OCI-LY3 (cell line): ENCODE data around the gene MCUB.
A peak's percentile ranks its signal among the peaks of the same experiment; 100 is the strongest.
"Not testable (repeated sequence)": the region's sequence is repeated elsewhere in the genome, so short reads cannot be mapped to it uniquely, and the experiment has no call there.

Source experiments
- H2AFZ ChIP-seq: fragments of 200-600, 300-600 bp; shearing (Covaris generic); 2 replicates; pipeline ENCODE4 v1.6.0; 2014; ENCODE audit warnings: antibody characterized with exemption, low read depth, low read length
- H3K27ac ChIP-seq: fragments of 200-600, 300-600 bp; sonication (generic); 2 replicates; pipeline ENCODE4 v1.5.1; 2014; ENCODE audit warnings: mild to moderate bottlenecking, low read length, moderate library complexity, mixed read lengths
- H3K27me3 ChIP-seq: fragments of 200-600, 300-600 bp; sonication (generic); 2 replicates; pipeline ENCODE4 v1.6.1; 2014; ENCODE audit warnings: low read depth, low read length, mixed read lengths
- H3K36me3 ChIP-seq: fragments of 200-600, 300-600 bp; sonication (generic); replicated peaks from 2 replicates; pipeline ENCODE3; 2014; ENCODE audit warnings: low read depth, low read length, mixed read lengths
- H3K4me1 ChIP-seq: fragments of 300-600, 200-600 bp; sonication (generic); 2 replicates; pipeline ENCODE4 v1.6.1; 2014; ENCODE audit warnings: low read length, mixed read lengths
- H3K4me2 ChIP-seq: fragments of 200-600, 300-600 bp; sonication (generic); 2 replicates; pipeline ENCODE4 v1.6.1; 2014; ENCODE audit warnings: low read length, mixed read lengths
- H3K4me3 ChIP-seq: fragments of 300-600, 200-600 bp; sonication (generic); 2 replicates; pipeline ENCODE4 v1.5.1; 2014; ENCODE audit warnings: antibody characterized with exemption, mild to moderate bottlenecking, low read length, moderate library complexity
- H3K79me2 ChIP-seq: fragments of 300-600, 200-600 bp; shearing (Covaris generic); 2 replicates; pipeline ENCODE4 v1.6.1; 2014; ENCODE audit warnings: mild to moderate bottlenecking, low read length, mixed read lengths
- H3K9ac ChIP-seq: fragments of 300-600, 200-600 bp; shearing (Covaris generic); 2 replicates; pipeline ENCODE4 v1.6.0; 2014; ENCODE audit warnings: mild to moderate bottlenecking, low read length, moderate library complexity
- H3K9me3 ChIP-seq: fragments of 200-600, 300-600 bp; shearing (Covaris generic); 2 replicates; pipeline ENCODE4 v1.6.1; 2014; ENCODE audit warnings: low read length, mixed read lengths; ENCODE audit not compliant: insufficient read depth
- H4K20me1 ChIP-seq: fragments of 200-600, 300-600 bp; sonication (generic); 2 replicates; pipeline ENCODE4 v1.6.1; 2016; ENCODE audit warnings: low read length, mixed read lengths; ENCODE audit not compliant: insufficient read depth
- EZH2phosphoT487 ChIP-seq: fragments of 200-600 bp; shearing (Covaris generic); IDR thresholded peaks from 2 replicates; pipeline ENCODE4 v1.6.1; 2018; ENCODE audit warnings: antibody characterized with exemption, mixed run types, low read depth
- TF ChIP-seq, protein P1 (sequence below): fragments of 200-600, 300-600 bp; sonication (generic); IDR thresholded peaks from 2 replicates; pipeline ENCODE4 v1.5.1; 2014; ENCODE audit warnings: antibody characterized with exemption, low read length, low read depth

Gene MCUB, protein sequence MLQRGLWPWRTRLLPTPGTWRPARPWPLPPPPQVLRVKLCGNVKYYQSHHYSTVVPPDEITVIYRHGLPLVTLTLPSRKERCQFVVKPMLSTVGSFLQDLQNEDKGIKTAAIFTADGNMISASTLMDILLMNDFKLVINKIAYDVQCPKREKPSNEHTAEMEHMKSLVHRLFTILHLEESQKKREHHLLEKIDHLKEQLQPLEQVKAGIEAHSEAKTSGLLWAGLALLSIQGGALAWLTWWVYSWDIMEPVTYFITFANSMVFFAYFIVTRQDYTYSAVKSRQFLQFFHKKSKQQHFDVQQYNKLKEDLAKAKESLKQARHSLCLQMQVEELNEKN

DNA sequence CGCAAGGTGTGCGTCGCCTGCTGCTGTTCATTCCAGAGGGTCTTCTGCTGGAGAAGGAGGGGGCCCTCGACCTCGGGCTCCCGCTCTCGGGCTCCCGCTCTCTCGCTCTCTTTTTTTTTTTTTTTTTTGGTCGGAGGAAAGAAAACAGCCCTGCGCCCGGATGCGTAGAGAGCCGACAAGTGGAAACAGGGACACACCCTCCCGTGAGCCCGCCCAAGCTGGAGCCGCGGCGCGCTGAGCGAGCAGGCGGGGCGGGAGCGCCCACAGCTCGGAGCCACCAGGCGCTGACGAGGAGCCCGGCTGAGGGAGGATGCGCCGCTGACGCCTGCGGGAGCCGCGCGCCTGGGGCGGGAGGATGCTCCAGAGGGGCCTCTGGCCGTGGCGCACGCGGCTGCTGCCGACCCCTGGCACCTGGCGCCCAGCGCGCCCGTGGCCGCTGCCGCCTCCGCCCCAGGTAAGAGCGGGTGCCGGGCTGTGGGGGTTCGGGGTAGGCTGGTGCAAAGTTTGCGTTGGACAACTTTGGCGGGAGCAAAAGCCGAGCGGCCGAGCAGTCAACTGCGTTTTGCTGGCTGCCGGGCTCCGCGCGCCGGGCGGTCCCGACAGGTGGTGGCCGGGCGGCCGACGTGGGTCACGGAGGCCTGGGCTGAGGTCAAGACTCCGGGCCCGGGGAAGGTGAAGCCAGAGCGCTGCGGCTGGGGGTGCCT lies at the start of gene MCUB:
MCUB (plus strand) TSS at position 264 of the 704 bp plus-strand sequence; CDS start at position 356, 92 bp downstream.
- H3K27ac ChIP-seq, result peak within 1 kb of the TSS; percentile 79

DNA sequence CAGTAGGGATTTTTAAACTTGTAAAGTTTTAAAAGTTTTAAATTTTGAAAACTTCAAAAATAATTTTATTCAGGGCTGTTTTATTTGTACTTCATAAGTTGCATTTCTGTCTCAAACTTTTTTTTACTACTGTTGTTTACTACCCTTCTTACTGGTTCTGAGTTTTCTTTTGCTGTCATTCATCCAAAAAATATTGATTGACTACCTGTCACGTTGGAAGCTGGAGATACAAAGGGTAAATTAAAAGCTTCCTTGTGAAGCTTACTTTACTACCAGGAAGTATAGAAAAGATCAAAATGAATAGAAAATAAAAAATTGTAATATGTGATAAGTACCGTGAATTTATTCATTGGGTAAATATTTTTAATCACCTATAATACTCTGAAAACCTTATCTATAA lies 49.4 kb upstream of the MCUB start:
- Histone ChIP-seq H3K27me3 (no peaks in the 10 kb centered on the region), H4K20me1 (no peaks in the 10 kb centered on the region), H3K4me2 (no peak overlapping the region), H3K9me3 (no peaks in the 10 kb centered on the region), H3K4me1 (no peaks in the 10 kb centered on the region), H3K9ac (no peak overlapping the region), H3K79me2 (no peaks in the 10 kb centered on the region), H3K36me3 (peaks cover 22% of the 10 kb centered on the region), H3K27ac (no peak overlapping the region), H3K4me3 (no peak overlapping the region), H2AFZ (no peak overlapping the region)
- TF ChIP-seq EZH2phosphoT487, result no peak
- TF ChIP-seq, protein P1, sequence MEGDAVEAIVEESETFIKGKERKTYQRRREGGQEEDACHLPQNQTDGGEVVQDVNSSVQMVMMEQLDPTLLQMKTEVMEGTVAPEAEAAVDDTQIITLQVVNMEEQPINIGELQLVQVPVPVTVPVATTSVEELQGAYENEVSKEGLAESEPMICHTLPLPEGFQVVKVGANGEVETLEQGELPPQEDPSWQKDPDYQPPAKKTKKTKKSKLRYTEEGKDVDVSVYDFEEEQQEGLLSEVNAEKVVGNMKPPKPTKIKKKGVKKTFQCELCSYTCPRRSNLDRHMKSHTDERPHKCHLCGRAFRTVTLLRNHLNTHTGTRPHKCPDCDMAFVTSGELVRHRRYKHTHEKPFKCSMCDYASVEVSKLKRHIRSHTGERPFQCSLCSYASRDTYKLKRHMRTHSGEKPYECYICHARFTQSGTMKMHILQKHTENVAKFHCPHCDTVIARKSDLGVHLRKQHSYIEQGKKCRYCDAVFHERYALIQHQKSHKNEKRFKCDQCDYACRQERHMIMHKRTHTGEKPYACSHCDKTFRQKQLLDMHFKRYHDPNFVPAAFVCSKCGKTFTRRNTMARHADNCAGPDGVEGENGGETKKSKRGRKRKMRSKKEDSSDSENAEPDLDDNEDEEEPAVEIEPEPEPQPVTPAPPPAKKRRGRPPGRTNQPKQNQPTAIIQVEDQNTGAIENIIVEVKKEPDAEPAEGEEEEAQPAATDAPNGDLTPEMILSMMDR, result no peak

More for the DNA sequence above, at the start of gene MCUB:
- Histone ChIP-seq H3K9ac (peak within 1 kb of the TSS; percentile 92), H3K9me3 (no peaks in the 10 kb centered on the region), H2AFZ (peak within 1 kb of the TSS; percentile 85), H3K27me3 (no peaks in the 10 kb centered on the region), H4K20me1 (peaks cover 10% of the 10 kb centered on the region), H3K79me2 (peaks cover 28% of the 10 kb centered on the region), H3K4me2 (peak within 1 kb of the TSS; percentile 98), H3K36me3 (no peaks in the 10 kb centered on the region), H3K4me1 (peaks cover 14% of the 10 kb centered on the region), H3K4me3 (peak within 1 kb of the TSS; percentile 98)
- no peak for TF ChIP-seq EZH2phosphoT487
- TF ChIP-seq, protein P1, result no peak

DNA sequence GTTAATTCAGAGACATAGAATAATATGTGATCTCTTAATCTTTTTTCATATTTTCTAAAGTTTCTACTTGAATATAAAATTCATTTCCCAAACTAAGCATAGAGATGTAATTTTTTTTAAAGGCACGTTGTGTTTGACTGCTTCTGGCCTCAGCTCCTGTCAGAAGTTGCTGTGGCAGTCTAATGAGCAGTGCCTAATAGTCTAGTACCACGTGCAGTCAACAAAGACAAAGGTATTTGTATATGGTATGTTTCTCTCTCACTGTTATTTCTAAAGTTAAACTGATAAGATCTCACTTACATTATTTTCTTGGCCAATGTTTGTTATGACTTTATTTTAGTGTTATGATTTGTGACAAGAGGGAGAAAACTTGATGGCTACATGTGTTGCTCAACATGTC lies 48.6 kb upstream of the MCUB start:
- H3K9me3 ChIP-seq, result no peaks in the 10 kb centered on the region
- TF ChIP-seq, protein P1, result no peak
- TF ChIP-seq EZH2phosphoT487, result no peak
- H3K9ac ChIP-seq, result no peak overlapping the region
- H3K79me2 ChIP-seq, result no peaks in the 10 kb centered on the region
- H3K4me1 ChIP-seq, result no peaks in the 10 kb centered on the region
- peaks cover 22% of the 10 kb centered on the region for H3K36me3 ChIP-seq
- H2AFZ ChIP-seq, result no peak overlapping the region
- no peaks in the 10 kb centered on the region for H4K20me1 ChIP-seq
- H3K27ac ChIP-seq, result no peak overlapping the region
- H3K4me3 ChIP-seq, result no peak overlapping the region
- no peaks in the 10 kb centered on the region for H3K27me3 ChIP-seq
- H3K4me2 ChIP-seq, result no peak overlapping the region

DNA sequence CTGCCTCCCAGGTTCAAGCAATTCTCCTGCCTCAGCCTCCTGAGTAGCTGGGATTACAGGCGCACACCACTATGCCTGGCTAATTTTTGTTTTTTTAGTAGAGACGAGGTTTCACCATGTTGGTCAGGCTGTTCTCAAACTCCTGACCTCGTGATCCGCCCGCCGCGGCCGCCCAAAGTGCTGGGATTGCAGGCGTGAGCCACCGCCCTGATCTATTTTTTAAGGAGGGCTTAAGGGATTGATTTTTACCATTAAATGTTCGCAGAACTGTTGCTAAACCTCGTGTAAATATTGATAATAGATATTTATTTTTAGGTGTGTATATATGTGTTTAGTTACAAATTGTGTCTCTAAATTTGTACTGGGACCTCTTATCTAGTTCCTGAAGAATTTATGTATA lies 46.7 kb upstream of the MCUB start:
- not testable (repeated sequence) for H3K4me3 ChIP-seq, H3K9ac ChIP-seq, H3K27ac ChIP-seq, H3K79me2 ChIP-seq, H4K20me1 ChIP-seq, H2AFZ ChIP-seq, H3K4me1 ChIP-seq, H3K9me3 ChIP-seq, H3K27me3 ChIP-seq, H3K4me2 ChIP-seq
- H3K36me3 ChIP-seq, result peaks cover 28% of the 10 kb centered on the region
